Prostate gland (tissue), 2 donors: ENCODE results near the gene SRRD.

ENCODE experiments used
- POLR2A ChIP-seq: fragments of 450-650 bp; IDR thresholded peaks from one replicate; pipeline ENCODE4 v1.6.1; 2016; ENCODE audit warnings: antibody characterized with exemption, mild to moderate bottlenecking
- TF ChIP-seq, protein P1 (sequence below), 4 experiments: fragments of 200-600 bp in 2 of 4; fragments of 450-650 bp in 2 of 4; sonication (generic) in 2 of 4; IDR thresholded peaks; 1 replicate in 3 of 4; 2 replicates in 1 of 4; pipeline ENCODE4 v1.5.1; 2016 to 2019; ENCODE audit warnings: antibody characterized with exemption in 4 of 4, mild to moderate bottlenecking in 2 of 4, moderate library complexity in 2 of 4

DNA sequence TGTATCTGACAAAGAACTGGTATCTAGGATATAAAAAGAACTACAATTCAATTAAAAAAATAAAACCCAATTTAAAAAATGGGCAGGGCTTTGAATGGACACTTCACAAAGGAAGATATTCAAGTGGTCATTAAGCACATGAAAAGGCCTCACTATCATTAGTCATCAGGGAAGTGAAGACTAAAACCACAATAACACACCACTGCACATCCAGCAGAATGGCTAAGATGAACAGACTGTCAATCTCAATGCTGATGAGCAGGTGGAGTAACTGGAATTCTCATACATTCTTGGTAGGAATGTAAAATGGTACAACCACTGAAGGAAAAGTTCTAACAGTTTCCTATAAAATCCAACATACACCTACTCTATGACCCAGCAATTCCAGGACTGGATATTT is 9.0 kb upstream of the SRRD start:
- TF ChIP-seq POLR2A: no peak
- TF ChIP-seq, protein P1, sequence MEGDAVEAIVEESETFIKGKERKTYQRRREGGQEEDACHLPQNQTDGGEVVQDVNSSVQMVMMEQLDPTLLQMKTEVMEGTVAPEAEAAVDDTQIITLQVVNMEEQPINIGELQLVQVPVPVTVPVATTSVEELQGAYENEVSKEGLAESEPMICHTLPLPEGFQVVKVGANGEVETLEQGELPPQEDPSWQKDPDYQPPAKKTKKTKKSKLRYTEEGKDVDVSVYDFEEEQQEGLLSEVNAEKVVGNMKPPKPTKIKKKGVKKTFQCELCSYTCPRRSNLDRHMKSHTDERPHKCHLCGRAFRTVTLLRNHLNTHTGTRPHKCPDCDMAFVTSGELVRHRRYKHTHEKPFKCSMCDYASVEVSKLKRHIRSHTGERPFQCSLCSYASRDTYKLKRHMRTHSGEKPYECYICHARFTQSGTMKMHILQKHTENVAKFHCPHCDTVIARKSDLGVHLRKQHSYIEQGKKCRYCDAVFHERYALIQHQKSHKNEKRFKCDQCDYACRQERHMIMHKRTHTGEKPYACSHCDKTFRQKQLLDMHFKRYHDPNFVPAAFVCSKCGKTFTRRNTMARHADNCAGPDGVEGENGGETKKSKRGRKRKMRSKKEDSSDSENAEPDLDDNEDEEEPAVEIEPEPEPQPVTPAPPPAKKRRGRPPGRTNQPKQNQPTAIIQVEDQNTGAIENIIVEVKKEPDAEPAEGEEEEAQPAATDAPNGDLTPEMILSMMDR (IDR thresholded peaks at IDR 0.05): no peak
